WERI-Rb-1 (cell line): ENCODE measurements around the gene PROK2.

ENCODE experiments used
- DNase-seq: peaks from one replicate; pipeline ENCODE4 v3.0.0-alpha.2; 2020
- H3K27ac ChIP-seq: fragments of 250-450 bp; sonication (Bioruptor Pico); 2 replicates; pipeline ENCODE4 v1.5.1; 2020; ENCODE audit warnings: mild to moderate bottlenecking, moderate library complexity
- H3K27me3 ChIP-seq: fragments of 250-450 bp; sonication (Bioruptor Pico); 2 replicates; pipeline ENCODE4 v1.5.1; 2021; ENCODE audit warnings: mild to moderate bottlenecking, low read depth, moderate library complexity; ENCODE audit not compliant: insufficient read depth, severe bottlenecking
- H3K36me3 ChIP-seq: fragments of 250-450 bp; sonication (Bioruptor Pico); 2 replicates; pipeline ENCODE4 v1.5.1; 2020; ENCODE audit warnings: mild to moderate bottlenecking, moderate library complexity
- H3K4me3 ChIP-seq: 2 replicates; pipeline ENCODE4 v1.5.1; 2011; ENCODE audit warnings: low read depth, mild to moderate bottlenecking, control low read depth, low read length
- H3K9me3 ChIP-seq: fragments of 250-450 bp; sonication (Bioruptor Pico); 2 replicates; pipeline ENCODE4 v1.5.1; 2021; ENCODE audit warnings: mild to moderate bottlenecking, moderate library complexity; ENCODE audit not compliant: severe bottlenecking
- TF ChIP-seq, protein P1 (sequence below): IDR thresholded peaks from 2 replicates; pipeline ENCODE4 v1.5.1; 2011; ENCODE audit warnings: low read depth, mild to moderate bottlenecking, control low read depth, inconsistent platforms, low read length

PROK2 gene

GRCh38 chr3:71733319-71733718 lies 51.6 kb downstream of the PROK2 start:
- H3K27me3 ChIP-seq: no peaks in the 10 kb centered on the region
- H3K36me3 ChIP-seq: no peaks in the 10 kb centered on the region
- H3K27ac ChIP-seq: no peak overlapping the region
- H3K9me3 ChIP-seq: no peaks in the 10 kb centered on the region
- no peak for DNase-seq
- H3K4me3 ChIP-seq: no peak overlapping the region
- TF ChIP-seq, protein P1, sequence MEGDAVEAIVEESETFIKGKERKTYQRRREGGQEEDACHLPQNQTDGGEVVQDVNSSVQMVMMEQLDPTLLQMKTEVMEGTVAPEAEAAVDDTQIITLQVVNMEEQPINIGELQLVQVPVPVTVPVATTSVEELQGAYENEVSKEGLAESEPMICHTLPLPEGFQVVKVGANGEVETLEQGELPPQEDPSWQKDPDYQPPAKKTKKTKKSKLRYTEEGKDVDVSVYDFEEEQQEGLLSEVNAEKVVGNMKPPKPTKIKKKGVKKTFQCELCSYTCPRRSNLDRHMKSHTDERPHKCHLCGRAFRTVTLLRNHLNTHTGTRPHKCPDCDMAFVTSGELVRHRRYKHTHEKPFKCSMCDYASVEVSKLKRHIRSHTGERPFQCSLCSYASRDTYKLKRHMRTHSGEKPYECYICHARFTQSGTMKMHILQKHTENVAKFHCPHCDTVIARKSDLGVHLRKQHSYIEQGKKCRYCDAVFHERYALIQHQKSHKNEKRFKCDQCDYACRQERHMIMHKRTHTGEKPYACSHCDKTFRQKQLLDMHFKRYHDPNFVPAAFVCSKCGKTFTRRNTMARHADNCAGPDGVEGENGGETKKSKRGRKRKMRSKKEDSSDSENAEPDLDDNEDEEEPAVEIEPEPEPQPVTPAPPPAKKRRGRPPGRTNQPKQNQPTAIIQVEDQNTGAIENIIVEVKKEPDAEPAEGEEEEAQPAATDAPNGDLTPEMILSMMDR: no peak

DNA sequence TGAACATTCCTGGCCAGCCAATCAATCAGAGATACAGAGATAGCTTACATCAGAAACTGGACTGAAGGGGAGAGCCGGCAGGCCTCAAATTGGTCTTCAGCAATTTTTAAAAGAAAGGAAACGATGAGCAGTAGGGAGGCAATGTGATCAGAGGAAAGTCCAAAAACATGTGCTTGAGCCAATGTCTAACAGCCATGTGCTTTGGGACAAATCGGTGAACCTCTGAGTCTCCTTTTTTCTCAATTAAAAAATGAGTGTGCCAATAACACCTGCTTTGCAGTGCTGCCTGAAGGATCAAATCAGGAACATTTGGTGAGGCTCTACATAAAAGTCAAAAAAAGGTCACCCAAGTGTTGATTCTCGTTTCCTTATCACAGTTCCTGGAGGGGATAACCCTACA lies 52.3 kb downstream of the PROK2 start:
- Histone ChIP-seq H3K27me3 (no peaks in the 10 kb centered on the region), H3K9me3 (no peaks in the 10 kb centered on the region), H3K4me3 (no peak overlapping the region), H3K27ac (no peak overlapping the region), H3K36me3 (no peaks in the 10 kb centered on the region)
- TF ChIP-seq, protein P1: no peak
- no peak for DNase-seq

DNA sequence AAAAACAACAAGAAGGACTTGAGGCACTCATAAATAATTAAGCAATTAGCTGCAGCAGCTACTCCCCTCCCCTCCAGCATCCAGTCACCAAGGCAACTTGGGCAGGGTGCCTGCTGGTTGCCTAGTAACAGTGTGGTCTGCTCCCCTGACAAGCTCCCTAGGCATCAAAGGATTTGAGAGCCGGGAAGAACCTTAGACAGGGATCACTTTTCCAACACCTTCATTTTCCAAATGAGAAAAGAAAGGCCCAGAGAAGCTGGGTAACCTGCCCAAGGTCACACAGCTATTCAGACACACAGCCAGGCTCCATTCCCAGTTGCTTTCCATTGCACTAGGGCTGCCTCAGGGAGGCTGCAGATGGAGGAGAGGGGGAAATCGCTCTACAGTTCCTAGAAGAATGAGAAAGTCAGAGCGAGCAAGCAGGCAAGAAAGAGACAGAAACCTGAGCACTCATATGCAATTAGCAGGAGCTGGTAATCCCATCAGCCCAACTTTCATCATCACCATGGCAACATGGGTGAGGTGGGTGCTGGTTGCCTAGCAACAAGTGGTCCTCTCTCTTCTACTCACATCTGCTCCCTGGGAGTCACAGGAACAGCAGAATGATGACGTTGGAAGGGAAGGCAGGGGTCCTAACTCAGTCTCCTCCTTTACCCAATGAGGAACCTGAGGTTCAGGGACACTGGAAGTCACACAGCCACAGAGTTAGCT lies 56.2 kb downstream of the PROK2 start:
- Histone ChIP-seq H3K4me3 (no peak overlapping the region), H3K27me3 (no peaks in the 10 kb centered on the region), H3K36me3 (no peaks in the 10 kb centered on the region), H3K27ac (no peak overlapping the region), H3K9me3 (no peaks in the 10 kb centered on the region)
- DNase-seq: no peak
- TF ChIP-seq, protein P1: no peak

DNA sequence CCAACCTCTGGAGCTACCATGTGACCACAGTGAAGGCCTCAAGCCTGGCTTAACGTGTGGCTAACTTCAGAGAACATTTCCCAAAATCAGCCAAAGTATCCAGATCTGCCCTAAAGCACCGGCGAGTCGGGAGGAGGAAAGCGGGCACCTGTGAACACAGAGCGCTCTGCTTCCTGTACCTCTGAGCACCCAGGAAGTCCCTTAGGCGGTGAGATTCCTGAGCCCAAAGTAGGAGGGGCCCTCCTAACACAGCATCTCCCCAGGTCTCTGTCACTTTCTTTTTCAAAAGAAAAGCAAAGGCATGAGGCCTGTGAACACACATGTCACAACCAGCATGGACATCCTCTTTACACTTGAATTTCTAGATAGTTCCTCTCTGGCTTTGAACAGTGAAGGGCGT lies 58.8 kb downstream of the PROK2 start:
- TF ChIP-seq, protein P1: no peak
- no peaks in the 10 kb centered on the region for H3K27me3 ChIP-seq
- no peaks in the 10 kb centered on the region for H3K36me3 ChIP-seq
- no peak for DNase-seq
- no peaks in the 10 kb centered on the region for H3K9me3 ChIP-seq
- no peak overlapping the region for H3K4me3 ChIP-seq
- no peak overlapping the region for H3K27ac ChIP-seq

- DNase-seq: peak; percentile 48
- Histone ChIP-seq H3K27ac (no peak within 1 kb of the TSS; the same call in 1 of the 2 replicates), H3K36me3 (no peaks in the 10 kb centered on the region), H3K4me3 (peak within 1 kb of the TSS; percentile 76), H3K9me3 (no peaks in the 10 kb centered on the region), H3K27me3 (no peaks in the 10 kb centered on the region)
- TF ChIP-seq, protein P1: no peak
Observed at GRCh38 chr3:71725271-71725991, 59.5 kb downstream of the PROK2 start, which contains the start of gene EIF4E3. Gene EIF4E3, minus strand, starts transcription at chr3:71725402. Its CDS starts 35 bp downstream, at chr3:71725367.
